Loucy (cell line): ENCODE measurements around the gene DERL2.

Experiments used
- CTCF ChIP-seq: fragments of 200-600 bp; sonication (generic); conservative IDR thresholded peaks from 2 replicates; pipeline ENCODE4 v1.5.1; 2014; ENCODE audit warnings: mild to moderate bottlenecking, antibody characterized with exemption, low read length
- EZH2phosphoT487 ChIP-seq: fragments of 200-600 bp; IDR thresholded peaks from 2 replicates; pipeline ENCODE4 v1.6.1; 2018; ENCODE audit warnings: antibody characterized with exemption, mild to moderate bottlenecking, moderate library complexity, borderline replicate concordance

- no peak for TF ChIP-seq CTCF
- no peak for TF ChIP-seq EZH2phosphoT487
These were observed 19.7 kb downstream of the DERL2 start for GRCh38 chr17:5466295-5466694.
